ENCODE measurements around the gene EHD2.

EHD2 gene

GRCh38 chr19:47675271-47675670 is 38.0 kb upstream of the EHD2 start:
- peaks cover 0 to 14% (median 5%) of the 10 kb centered on the region in 10 experiments; a peak in 11 of 20 replicates for H3K4me1 ChIP-seq
- peaks cover 66 to 90% (median 80%) of the 10 kb centered on the region in 11 experiments for H3K36me3 ChIP-seq
- no peaks in the 10 kb centered on the region for H3K27me3 ChIP-seq
- no peaks in the 10 kb centered on the region for H3K9me3 ChIP-seq (replicated peaks in 1 of 11)
- no peak for TF ChIP-seq Cebpa-rat (IDR thresholded peaks at IDR 0.05)
- peaks cover 6 to 51% (median 25%) of the 10 kb centered on the region in 11 experiments; a peak in 19 of 22 replicates for H4K20me1 ChIP-seq
- no peak overlapping the region for H3K9ac ChIP-seq
- no peak overlapping the region for H3K4me2 ChIP-seq
- H3K27ac ChIP-seq, result no peak overlapping the region
- H3K4me3 ChIP-seq, result no peak overlapping the region

GRCh38 chr19:47675859-47676258 is 37.4 kb upstream of the EHD2 start:
- no peak overlapping the region for H3K27ac ChIP-seq
- H3K9me3 ChIP-seq (replicated peaks in 1 of 11), result no peaks in the 10 kb centered on the region
- H3K4me3 ChIP-seq, result no peak overlapping the region
- H3K4me1 ChIP-seq, result peaks cover 0 to 8% (median 0%) of the 10 kb centered on the region in 10 experiments; a peak in 5 of 20 replicates
- peaks cover 67 to 90% (median 80%) of the 10 kb centered on the region in 11 experiments for H3K36me3 ChIP-seq
- no peaks in the 10 kb centered on the region for H3K27me3 ChIP-seq
- peaks cover 4 to 50% (median 20%) of the 10 kb centered on the region in 11 experiments; a peak in 15 of 22 replicates for H4K20me1 ChIP-seq
- H3K9ac ChIP-seq, result no peak overlapping the region
- H3K4me2 ChIP-seq, result no peak overlapping the region
- TF ChIP-seq Cebpa-rat (IDR thresholded peaks at IDR 0.05), result no peak

- Histone ChIP-seq H3K36me3 (peaks cover 63 to 95% (median 78%) of the 10 kb centered on the region in 11 experiments), H3K27ac (no peak overlapping the region), H3K4me1 (peaks cover 0 to 5% (median 0%) of the 10 kb centered on the region in 10 experiments; a peak in 3 of 20 replicates), H4K20me1 (peaks cover 0 to 51% (median 16%) of the 10 kb centered on the region in 11 experiments; a peak in 14 of 22 replicates), H3K9ac (no peak overlapping the region), H3K27me3 (no peaks in the 10 kb centered on the region), H3K4me2 (no peak overlapping the region), H3K9me3 (replicated peaks in 1 of 11) (no peaks in the 10 kb centered on the region), H3K4me3 (no peak overlapping the region)
- TF ChIP-seq Cebpa-rat (IDR thresholded peaks at IDR 0.05), result no peak
These were observed 36.4 kb upstream of the EHD2 start for GRCh38 chr19:47676811-47677210.

GRCh38 chr19:47679251-47679900 is 33.8 kb upstream of the EHD2 start:
- H3K4me2 ChIP-seq, result no peak overlapping the region
- no peak overlapping the region for H3K9ac ChIP-seq
- no peak overlapping the region for H3K4me3 ChIP-seq
- H3K36me3 ChIP-seq, result peaks cover 52 to 96% (median 73%) of the 10 kb centered on the region in 11 experiments
- H3K27ac ChIP-seq, result no peak overlapping the region
- H4K20me1 ChIP-seq, result peaks cover 0 to 57% (median 12%) of the 10 kb centered on the region in 11 experiments; a peak in 11 of 22 replicates
- H3K4me1 ChIP-seq, result peaks cover 0 to 5% (median 0%) of the 10 kb centered on the region in 10 experiments; a peak in 3 of 20 replicates
- no peaks in the 10 kb centered on the region for H3K9me3 ChIP-seq (replicated peaks in 1 of 11)
- TF ChIP-seq Cebpa-rat (IDR thresholded peaks at IDR 0.05), result no peak
- H3K27me3 ChIP-seq, result no peaks in the 10 kb centered on the region

GRCh38 chr19:47679922-47680857 is 33.0 kb upstream of the EHD2 start:
- Histone ChIP-seq H3K36me3 (peaks cover 53 to 96% (median 70%) of the 10 kb centered on the region in 11 experiments), H3K9me3 (replicated peaks in 1 of 11) (no peaks in the 10 kb centered on the region), H4K20me1 (peaks cover 0 to 58% (median 15%) of the 10 kb centered on the region in 11 experiments; a peak in 15 of 22 replicates), H3K9ac (no peak overlapping the region), H3K4me1 (peaks cover 0 to 5% (median 0%) of the 10 kb centered on the region in 10 experiments; a peak in 3 of 20 replicates), H3K27ac (no peak overlapping the region), H3K4me2 (no peak overlapping the region), H3K27me3 (no peaks in the 10 kb centered on the region), H3K4me3 (no peak overlapping the region)
- no peak for TF ChIP-seq Cebpa-rat (IDR thresholded peaks at IDR 0.05)

GRCh38 chr19:47680858-47681332 is 32.3 kb upstream of the EHD2 start:
- peaks cover 0 to 5% (median 0%) of the 10 kb centered on the region in 10 experiments; a peak in 3 of 20 replicates for H3K4me1 ChIP-seq
- H3K4me2 ChIP-seq, result no peak overlapping the region
- no peak for TF ChIP-seq Cebpa-rat (IDR thresholded peaks at IDR 0.05)
- peaks cover 50 to 96% (median 70%) of the 10 kb centered on the region in 11 experiments for H3K36me3 ChIP-seq
- H3K9ac ChIP-seq, result no peak overlapping the region
- no peaks in the 10 kb centered on the region for H3K9me3 ChIP-seq (replicated peaks in 1 of 11)
- H3K27me3 ChIP-seq, result no peaks in the 10 kb centered on the region
- no peak overlapping the region for H3K27ac ChIP-seq
- H3K4me3 ChIP-seq, result no peak overlapping the region
- H4K20me1 ChIP-seq, result peaks cover 0 to 58% (median 20%) of the 10 kb centered on the region in 11 experiments; a peak in 16 of 22 replicates

GRCh38 chr19:47681388-47681787 is 31.8 kb upstream of the EHD2 start:
- H3K4me2 ChIP-seq, result no peak overlapping the region
- H3K27ac ChIP-seq, result no peak overlapping the region
- no peak overlapping the region for H3K4me3 ChIP-seq
- peaks cover 2 to 55% (median 20%) of the 10 kb centered on the region in 11 experiments; a peak in 17 of 22 replicates for H4K20me1 ChIP-seq
- no peak overlapping the region for H3K9ac ChIP-seq
- TF ChIP-seq Cebpa-rat (IDR thresholded peaks at IDR 0.05), result no peak
- H3K4me1 ChIP-seq, result peaks cover 0 to 5% (median 0%) of the 10 kb centered on the region in 10 experiments; a peak in 1 of 20 replicates
- H3K9me3 ChIP-seq (replicated peaks in 1 of 11), result no peaks in the 10 kb centered on the region
- H3K27me3 ChIP-seq, result no peaks in the 10 kb centered on the region
- peaks cover 46 to 97% (median 71%) of the 10 kb centered on the region in 11 experiments for H3K36me3 ChIP-seq

- no peak for TF ChIP-seq Cebpa-rat (IDR thresholded peaks at IDR 0.05)
- peaks cover 0 to under 1% (median 0%) of the 10 kb centered on the region in 10 experiments; a peak in 1 of 20 replicates for H3K4me1 ChIP-seq
- no peak overlapping the region for H3K27ac ChIP-seq
- no peak overlapping the region for H3K9ac ChIP-seq
- H3K9me3 ChIP-seq (replicated peaks in 1 of 11), result no peaks in the 10 kb centered on the region
- no peaks in the 10 kb centered on the region for H3K27me3 ChIP-seq
- no peak overlapping the region for H3K4me3 ChIP-seq
- no peak overlapping the region for H3K4me2 ChIP-seq
- H3K36me3 ChIP-seq, result peaks cover 44 to 99% (median 72%) of the 10 kb centered on the region in 11 experiments
- H4K20me1 ChIP-seq, result peaks cover 4 to 55% (median 22%) of the 10 kb centered on the region in 11 experiments; a peak in 17 of 22 replicates
These were observed 31.3 kb upstream of the EHD2 start for GRCh38 chr19:47681936-47682335.
